GM23338 (cell line): Measurements from ENCODE around the gene ATF7IP2. TPM values are rescaled to one million over a fixed set of nuclear protein-coding genes. Genes with fewer than 3 reads are reported as not detected.

Source experiments
- ATAC-seq: fragments of 200-7000 bp; cut with Tn5 transposase; 3 replicates; pipeline ENCODE4 v1.9.1; 2020
- DNase-seq: peaks from one replicate; pipeline ENCODE4 v3.0.0-alpha.2; 2015; ENCODE audit warnings: low spot score
- H2AFZ ChIP-seq: fragments of 200-600 bp; sonication (generic); 2 replicates; pipeline ENCODE4 v1.8.0; 2016; ENCODE audit warnings: antibody characterized with exemption, mild to moderate bottlenecking, moderate library complexity
- H3F3A ChIP-seq: fragments of 200-600 bp; sonication (generic); replicated peaks from 2 replicates; pipeline ENCODE4 v1.8.0; 2017; ENCODE audit warnings: antibody characterized with exemption, mixed run types, low read depth
- H3K27ac ChIP-seq: fragments of 200-600 bp; sonication (generic); 2 replicates; pipeline ENCODE4 v1.6.1; 2016; ENCODE audit warnings: low read depth
- H3K27me3 ChIP-seq: fragments of 200-600 bp; sonication (generic); 2 replicates; pipeline ENCODE4 v1.8.0; 2016; ENCODE audit warnings: mild to moderate bottlenecking, mixed run types, moderate library complexity; ENCODE audit not compliant: insufficient read depth
- H3K36me3 ChIP-seq: fragments of 200-600 bp; sonication (generic); 2 replicates; pipeline ENCODE4 v1.8.0; 2016; ENCODE audit warnings: mild to moderate bottlenecking; ENCODE audit not compliant: insufficient read depth
- H3K4me1 ChIP-seq: fragments of 200-600 bp; sonication (generic); 2 replicates; pipeline ENCODE4 v1.8.0; 2016; ENCODE audit warnings: mild to moderate bottlenecking, moderate library complexity; ENCODE audit not compliant: insufficient read depth
- H3K4me2 ChIP-seq: fragments of 200-600 bp; sonication (generic); 2 replicates; pipeline ENCODE4 v1.7.1; 2017; ENCODE audit warnings: mixed run types
- H3K4me3 ChIP-seq: fragments of 200-600 bp; sonication (generic); 2 replicates; pipeline ENCODE4 v1.6.1; 2016; ENCODE audit warnings: mixed run types
- H3K79me2 ChIP-seq: fragments of 200-600 bp; sonication (generic); replicated peaks from 2 replicates; pipeline ENCODE4 v1.8.0; 2017; ENCODE audit warnings: mild to moderate bottlenecking; ENCODE audit not compliant: insufficient read depth
- H3K9me2 ChIP-seq: fragments of 200-600 bp; sonication (generic); 2 replicates; pipeline ENCODE4 v1.8.0; 2017; ENCODE audit not compliant: insufficient read depth
- H4K20me1 ChIP-seq: fragments of 200-600 bp; sonication (generic); replicated peaks from 2 replicates; pipeline ENCODE4 v1.8.0; 2017; ENCODE audit warnings: mild to moderate bottlenecking; ENCODE audit not compliant: insufficient read depth
- H3K27ac Mint-ChIP-seq: 2 replicates; pipeline ENCODE4 v1.8.0; 2020; ENCODE audit warnings: inconsistent platforms, mild to moderate bottlenecking, moderate library complexity, mixed read lengths
- H3K27me3 Mint-ChIP-seq: 3 replicates; pipeline ENCODE4 v1.8.0; 2022; ENCODE audit warnings: low read depth, mild to moderate bottlenecking, moderate library complexity, mixed read lengths, inconsistent platforms; ENCODE audit not compliant: insufficient read depth, poor library complexity
- H3K36me3 Mint-ChIP-seq: 3 replicates; pipeline ENCODE4 v1.8.0; 2021; ENCODE audit warnings: low read depth, mild to moderate bottlenecking, inconsistent platforms, moderate library complexity, mixed read lengths
- H3K4me1 Mint-ChIP-seq: 3 replicates; pipeline ENCODE4 v1.8.0; 2020; ENCODE audit warnings: mild to moderate bottlenecking, inconsistent platforms, mixed read lengths
- H3K4me3 Mint-ChIP-seq: 3 replicates; pipeline ENCODE4 v1.8.0; 2021; ENCODE audit warnings: moderate library complexity, mild to moderate bottlenecking, inconsistent platforms, mixed read lengths
- H3K9me3 Mint-ChIP-seq: 3 replicates; pipeline ENCODE4 v1.8.0; 2020; ENCODE audit warnings: moderate library complexity, mild to moderate bottlenecking, inconsistent platforms, mixed read lengths
- CREB1 ChIP-seq: fragments of 250-450 bp; sonication (Bioruptor Pico); IDR thresholded peaks from 2 replicates; pipeline ENCODE4 v1.5.0; 2020; ENCODE audit warnings: low read depth, mild to moderate bottlenecking, moderate library complexity
- EZH2 ChIP-seq: fragments of 200-600 bp; sonication (generic); IDR thresholded peaks from one replicate; pipeline ENCODE4 v1.8.0; 2017; ENCODE audit warnings: antibody characterized with exemption, mild to moderate bottlenecking, low read depth; ENCODE audit not compliant: unreplicated experiment
- EZH2phosphoT487 ChIP-seq: fragments of 200-600 bp; sonication (generic); IDR thresholded peaks from one replicate; pipeline ENCODE4 v1.8.1; 2018; ENCODE audit warnings: antibody characterized with exemption; ENCODE audit not compliant: unreplicated experiment
- JUNB ChIP-seq: IDR thresholded peaks from one replicate; pipeline ENCODE4 v1.6.1; 2016; ENCODE audit warnings: antibody characterized with exemption; ENCODE audit not compliant: unreplicated experiment
- NANOG ChIP-seq: IDR thresholded peaks from 2 replicates; pipeline ENCODE4 v1.6.1; 2016; ENCODE audit warnings: antibody characterized with exemption, borderline replicate concordance
- POLR2AphosphoS5 ChIP-seq: IDR thresholded peaks from 2 replicates; pipeline ENCODE4 v1.6.1; 2016; ENCODE audit warnings: antibody characterized with exemption, low read depth
- ZNF331 ChIP-seq: fragments of 250-450 bp; sonication (Bioruptor Pico); IDR thresholded peaks from 2 replicates; pipeline ENCODE4 v1.5.0; 2020; ENCODE audit warnings: low read depth, mild to moderate bottlenecking, moderate library complexity
- polyA plus RNA-seq: library from polyadenylated mRNA; unstranded; fragments of >200 nt; fragmentation: Nextera tagmentation; extraction: Ambion mirVana; gene quantifications from 2 replicates; pipeline ENCODE4 v1.2.1, GENCODE V29; 2016
- total RNA-seq: library from RNA; depleted of rRNA; stranded (reverse); fragments of >200 nt; shearing (Covaris generic); gene quantifications from 2 replicates; pipeline ENCODE4 v1.2.3, GENCODE V29; 2014
- TF ChIP-seq, protein P1 (sequence below): fragments of 250-450 bp; sonication (Bioruptor Pico); IDR thresholded peaks from 2 replicates; pipeline ENCODE4 v1.5.0; 2020; ENCODE audit warnings: mild to moderate bottlenecking, moderate library complexity
- TF ChIP-seq, protein P2 (sequence below): IDR thresholded peaks from 2 replicates; pipeline ENCODE4 v1.6.1; 2016; ENCODE audit warnings: antibody characterized with exemption
- TF ChIP-seq, protein P3 (sequence below): IDR thresholded peaks from one replicate; pipeline ENCODE4 v1.6.1; 2018; ENCODE audit warnings: antibody characterized with exemption; ENCODE audit not compliant: unreplicated experiment

Gene ATF7IP2
- total and polyA plus RNA-seq, 2 experiments from 2014 or later, result 27.9 to 55.7 TPM

DNA sequence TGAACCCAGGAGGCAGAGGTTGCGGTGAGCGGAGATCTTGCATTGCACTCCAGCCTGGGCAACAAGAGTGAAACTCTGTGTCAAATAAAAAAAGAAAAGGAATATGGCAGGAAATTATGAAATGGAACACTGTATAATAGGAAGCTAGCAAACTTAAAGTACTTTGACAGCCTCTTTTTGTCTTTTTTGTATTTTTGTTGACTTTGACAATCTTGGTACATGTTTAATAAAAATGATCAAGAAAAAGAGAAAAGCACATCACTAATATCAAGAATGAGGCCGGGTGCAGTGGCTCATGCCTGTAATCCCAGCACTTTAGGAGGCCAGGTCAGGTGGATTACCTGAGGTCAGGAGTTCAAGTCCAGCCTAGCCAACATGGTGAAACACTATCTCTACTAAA is 5.5 kb downstream of the ATF7IP2 start (continued):
- TF ChIP-seq, protein P1, sequence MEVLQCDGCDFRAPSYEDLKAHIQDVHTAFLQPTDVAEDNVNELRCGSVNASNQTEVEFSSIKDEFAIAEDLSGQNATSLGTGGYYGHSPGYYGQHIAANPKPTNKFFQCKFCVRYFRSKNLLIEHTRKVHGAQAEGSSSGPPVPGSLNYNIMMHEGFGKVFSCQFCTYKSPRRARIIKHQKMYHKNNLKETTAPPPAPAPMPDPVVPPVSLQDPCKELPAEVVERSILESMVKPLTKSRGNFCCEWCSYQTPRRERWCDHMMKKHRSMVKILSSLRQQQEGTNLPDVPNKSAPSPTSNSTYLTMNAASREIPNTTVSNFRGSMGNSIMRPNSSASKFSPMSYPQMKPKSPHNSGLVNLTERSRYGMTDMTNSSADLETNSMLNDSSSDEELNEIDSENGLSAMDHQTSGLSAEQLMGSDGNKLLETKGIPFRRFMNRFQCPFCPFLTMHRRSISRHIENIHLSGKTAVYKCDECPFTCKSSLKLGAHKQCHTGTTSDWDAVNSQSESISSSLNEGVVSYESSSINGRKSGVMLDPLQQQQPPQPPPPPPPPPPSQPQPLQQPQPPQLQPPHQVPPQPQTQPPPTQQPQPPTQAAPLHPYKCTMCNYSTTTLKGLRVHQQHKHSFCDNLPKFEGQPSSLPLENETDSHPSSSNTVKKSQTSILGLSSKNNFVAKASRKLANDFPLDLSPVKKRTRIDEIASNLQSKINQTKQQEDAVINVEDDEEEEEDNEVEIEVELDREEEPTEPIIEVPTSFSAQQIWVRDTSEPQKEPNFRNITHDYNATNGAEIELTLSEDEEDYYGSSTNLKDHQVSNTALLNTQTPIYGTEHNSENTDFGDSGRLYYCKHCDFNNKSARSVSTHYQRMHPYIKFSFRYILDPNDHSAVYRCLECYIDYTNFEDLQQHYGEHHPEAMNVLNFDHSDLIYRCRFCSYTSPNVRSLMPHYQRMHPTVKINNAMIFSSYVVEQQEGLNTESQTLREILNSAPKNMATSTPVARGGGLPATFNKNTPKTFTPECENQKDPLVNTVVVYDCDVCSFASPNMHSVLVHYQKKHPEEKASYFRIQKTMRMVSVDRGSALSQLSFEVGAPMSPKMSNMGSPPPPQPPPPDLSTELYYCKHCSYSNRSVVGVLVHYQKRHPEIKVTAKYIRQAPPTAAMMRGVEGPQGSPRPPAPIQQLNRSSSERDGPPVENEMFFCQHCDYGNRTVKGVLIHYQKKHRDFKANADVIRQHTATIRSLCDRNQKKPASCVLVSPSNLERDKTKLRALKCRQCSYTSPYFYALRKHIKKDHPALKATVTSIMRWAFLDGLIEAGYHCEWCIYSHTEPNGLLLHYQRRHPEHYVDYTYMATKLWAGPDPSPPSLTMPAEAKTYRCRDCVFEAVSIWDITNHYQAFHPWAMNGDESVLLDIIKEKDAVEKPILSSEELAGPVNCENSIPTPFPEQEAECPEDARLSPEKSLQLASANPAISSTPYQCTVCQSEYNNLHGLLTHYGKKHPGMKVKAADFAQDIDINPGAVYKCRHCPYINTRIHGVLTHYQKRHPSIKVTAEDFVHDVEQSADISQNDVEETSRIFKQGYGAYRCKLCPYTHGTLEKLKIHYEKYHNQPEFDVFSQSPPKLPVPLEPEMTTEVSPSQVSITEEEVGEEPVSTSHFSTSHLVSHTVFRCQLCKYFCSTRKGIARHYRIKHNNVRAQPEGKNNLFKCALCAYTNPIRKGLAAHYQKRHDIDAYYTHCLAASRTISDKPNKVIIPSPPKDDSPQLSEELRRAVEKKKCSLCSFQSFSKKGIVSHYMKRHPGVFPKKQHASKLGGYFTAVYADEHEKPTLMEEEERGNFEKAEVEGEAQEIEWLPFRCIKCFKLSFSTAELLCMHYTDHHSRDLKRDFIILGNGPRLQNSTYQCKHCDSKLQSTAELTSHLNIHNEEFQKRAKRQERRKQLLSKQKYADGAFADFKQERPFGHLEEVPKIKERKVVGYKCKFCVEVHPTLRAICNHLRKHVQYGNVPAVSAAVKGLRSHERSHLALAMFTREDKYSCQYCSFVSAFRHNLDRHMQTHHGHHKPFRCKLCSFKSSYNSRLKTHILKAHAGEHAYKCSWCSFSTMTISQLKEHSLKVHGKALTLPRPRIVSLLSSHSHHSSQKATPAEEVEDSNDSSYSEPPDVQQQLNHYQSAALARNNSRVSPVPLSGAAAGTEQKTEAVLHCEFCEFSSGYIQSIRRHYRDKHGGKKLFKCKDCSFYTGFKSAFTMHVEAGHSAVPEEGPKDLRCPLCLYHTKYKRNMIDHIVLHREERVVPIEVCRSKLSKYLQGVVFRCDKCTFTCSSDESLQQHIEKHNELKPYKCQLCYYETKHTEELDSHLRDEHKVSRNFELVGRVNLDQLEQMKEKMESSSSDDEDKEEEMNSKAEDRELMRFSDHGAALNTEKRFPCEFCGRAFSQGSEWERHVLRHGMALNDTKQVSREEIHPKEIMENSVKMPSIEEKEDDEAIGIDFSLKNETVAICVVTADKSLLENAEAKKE (CRISPR knock-in tag), result no peak
- TF ChIP-seq JUNB (no peak), EZH2phosphoT487 (no peak), EZH2 (no peak), NANOG (no peak)
- TF ChIP-seq, protein P2, sequence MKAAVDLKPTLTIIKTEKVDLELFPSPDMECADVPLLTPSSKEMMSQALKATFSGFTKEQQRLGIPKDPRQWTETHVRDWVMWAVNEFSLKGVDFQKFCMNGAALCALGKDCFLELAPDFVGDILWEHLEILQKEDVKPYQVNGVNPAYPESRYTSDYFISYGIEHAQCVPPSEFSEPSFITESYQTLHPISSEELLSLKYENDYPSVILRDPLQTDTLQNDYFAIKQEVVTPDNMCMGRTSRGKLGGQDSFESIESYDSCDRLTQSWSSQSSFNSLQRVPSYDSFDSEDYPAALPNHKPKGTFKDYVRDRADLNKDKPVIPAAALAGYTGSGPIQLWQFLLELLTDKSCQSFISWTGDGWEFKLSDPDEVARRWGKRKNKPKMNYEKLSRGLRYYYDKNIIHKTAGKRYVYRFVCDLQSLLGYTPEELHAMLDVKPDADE, result no peak

GRCh38 chr16:10402975-10403374 is 17.1 kb downstream of the ATF7IP2 start:
- Mint-ChIP-seq H3K27me3 (peaks cover 3% of the 10 kb centered on the region), H3K4me3 (no peak overlapping the region), H3K4me1 (no peaks in the 10 kb centered on the region), H3K36me3 (peaks cover 67% of the 10 kb centered on the region), H3K27ac (no peak overlapping the region), H3K9me3 (peaks cover 45% of the 10 kb centered on the region)
- Histone ChIP-seq H3K79me2 (peaks cover 88% of the 10 kb centered on the region), H3K4me1 (no peaks in the 10 kb centered on the region), H4K20me1 (peaks cover 6% of the 10 kb centered on the region), H3K4me3 (no peak overlapping the region), H3K27ac (no peak overlapping the region), H3K27me3 (no peaks in the 10 kb centered on the region), H2AFZ (no peak overlapping the region), H3F3A (no peaks in the 10 kb centered on the region), H3K9me2 (no peaks in the 10 kb centered on the region), H3K4me2 (no peak overlapping the region), H3K36me3 (peaks cover 15% of the 10 kb centered on the region)
- no peak for DNase-seq
- ATAC-seq, result no peak
- no peak for TF ChIP-seq EZH2phosphoT487
- no peak for TF ChIP-seq POLR2AphosphoS5
- no peak for TF ChIP-seq EZH2
- TF ChIP-seq ZNF331, result no peak
- TF ChIP-seq CREB1 (CRISPR knock-in tag), result no peak
- TF ChIP-seq, protein P3, sequence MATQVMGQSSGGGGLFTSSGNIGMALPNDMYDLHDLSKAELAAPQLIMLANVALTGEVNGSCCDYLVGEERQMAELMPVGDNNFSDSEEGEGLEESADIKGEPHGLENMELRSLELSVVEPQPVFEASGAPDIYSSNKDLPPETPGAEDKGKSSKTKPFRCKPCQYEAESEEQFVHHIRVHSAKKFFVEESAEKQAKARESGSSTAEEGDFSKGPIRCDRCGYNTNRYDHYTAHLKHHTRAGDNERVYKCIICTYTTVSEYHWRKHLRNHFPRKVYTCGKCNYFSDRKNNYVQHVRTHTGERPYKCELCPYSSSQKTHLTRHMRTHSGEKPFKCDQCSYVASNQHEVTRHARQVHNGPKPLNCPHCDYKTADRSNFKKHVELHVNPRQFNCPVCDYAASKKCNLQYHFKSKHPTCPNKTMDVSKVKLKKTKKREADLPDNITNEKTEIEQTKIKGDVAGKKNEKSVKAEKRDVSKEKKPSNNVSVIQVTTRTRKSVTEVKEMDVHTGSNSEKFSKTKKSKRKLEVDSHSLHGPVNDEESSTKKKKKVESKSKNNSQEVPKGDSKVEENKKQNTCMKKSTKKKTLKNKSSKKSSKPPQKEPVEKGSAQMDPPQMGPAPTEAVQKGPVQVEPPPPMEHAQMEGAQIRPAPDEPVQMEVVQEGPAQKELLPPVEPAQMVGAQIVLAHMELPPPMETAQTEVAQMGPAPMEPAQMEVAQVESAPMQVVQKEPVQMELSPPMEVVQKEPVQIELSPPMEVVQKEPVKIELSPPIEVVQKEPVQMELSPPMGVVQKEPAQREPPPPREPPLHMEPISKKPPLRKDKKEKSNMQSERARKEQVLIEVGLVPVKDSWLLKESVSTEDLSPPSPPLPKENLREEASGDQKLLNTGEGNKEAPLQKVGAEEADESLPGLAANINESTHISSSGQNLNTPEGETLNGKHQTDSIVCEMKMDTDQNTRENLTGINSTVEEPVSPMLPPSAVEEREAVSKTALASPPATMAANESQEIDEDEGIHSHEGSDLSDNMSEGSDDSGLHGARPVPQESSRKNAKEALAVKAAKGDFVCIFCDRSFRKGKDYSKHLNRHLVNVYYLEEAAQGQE, result no peak
- no peak for TF ChIP-seq JUNB
